ENCODE results near the gene CCDC141.

DNA sequence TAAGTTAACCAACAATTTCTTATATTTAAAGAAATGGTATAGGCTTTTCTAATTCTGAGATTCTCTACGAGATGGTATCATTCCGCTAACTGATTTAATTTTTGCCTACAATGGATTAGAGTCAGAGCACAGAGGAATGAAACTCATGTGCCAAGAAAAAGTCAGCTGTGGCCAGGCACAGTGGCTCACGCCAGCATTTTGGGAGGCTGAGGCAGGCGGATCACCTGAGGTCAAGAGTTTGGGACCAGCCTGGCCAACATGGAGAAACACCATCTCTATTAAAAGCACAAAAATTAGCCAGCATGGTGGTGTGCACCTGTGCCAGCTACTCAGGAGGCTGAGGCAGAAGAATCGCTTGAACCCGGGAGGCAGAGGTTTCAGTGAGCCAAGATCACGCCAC, 225.8 kb downstream of the CCDC141 start:
- TF ChIP-seq POLR2A (IDR thresholded peaks at IDR 0.05; ENCODE audit: low read depth, low read length) (no peak), POLR2AphosphoS5 (IDR thresholded peaks at IDR 0.05; ENCODE audit: insufficient read depth, low read depth, low read length) (no peak), CTCF (IDR thresholded peaks at IDR 0.05; ENCODE audit: extremely low read depth in 1 of 2, insufficient read depth in 1 of 2, low read depth in 1 of 2, low read length in 2 of 2) (no peak)

All from endothelial cell of umbilical vein (primary cell).